HuH-7 (cell line): ENCODE results near the gene MICOS13.

Experiments used
- DNase-seq: peaks from one replicate; pipeline ENCODE4 v3.0.0; 2011; ENCODE audit warnings: low spot score

MICOS13 gene

DNA sequence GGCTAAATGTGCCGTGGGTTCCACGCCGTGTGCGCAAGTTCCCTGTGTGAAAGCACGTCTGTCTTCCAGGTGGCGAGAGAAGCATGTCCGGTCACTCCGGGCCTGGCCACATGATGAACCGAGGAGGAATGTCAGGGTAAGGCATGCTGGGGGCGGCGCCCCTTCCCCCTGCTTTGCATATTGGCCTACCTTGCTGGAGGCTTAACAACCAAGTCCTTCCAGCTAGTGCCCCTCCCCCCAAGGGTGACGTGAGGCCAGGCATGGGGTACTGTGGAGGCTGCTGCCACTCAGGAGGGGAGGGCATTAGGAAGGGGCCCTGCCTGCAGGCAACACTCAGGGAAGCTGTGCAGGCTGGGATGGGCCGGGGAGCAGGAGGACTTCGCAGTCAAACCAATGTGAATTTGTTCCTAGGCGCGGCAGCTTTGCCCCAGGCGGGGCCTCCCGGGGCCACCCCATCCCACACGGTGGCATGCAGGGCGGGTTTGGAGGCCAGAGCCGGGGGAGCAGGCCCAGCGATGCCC lies 12.5 kb downstream of the MICOS13 start:
- no peak for DNase-seq

DNA sequence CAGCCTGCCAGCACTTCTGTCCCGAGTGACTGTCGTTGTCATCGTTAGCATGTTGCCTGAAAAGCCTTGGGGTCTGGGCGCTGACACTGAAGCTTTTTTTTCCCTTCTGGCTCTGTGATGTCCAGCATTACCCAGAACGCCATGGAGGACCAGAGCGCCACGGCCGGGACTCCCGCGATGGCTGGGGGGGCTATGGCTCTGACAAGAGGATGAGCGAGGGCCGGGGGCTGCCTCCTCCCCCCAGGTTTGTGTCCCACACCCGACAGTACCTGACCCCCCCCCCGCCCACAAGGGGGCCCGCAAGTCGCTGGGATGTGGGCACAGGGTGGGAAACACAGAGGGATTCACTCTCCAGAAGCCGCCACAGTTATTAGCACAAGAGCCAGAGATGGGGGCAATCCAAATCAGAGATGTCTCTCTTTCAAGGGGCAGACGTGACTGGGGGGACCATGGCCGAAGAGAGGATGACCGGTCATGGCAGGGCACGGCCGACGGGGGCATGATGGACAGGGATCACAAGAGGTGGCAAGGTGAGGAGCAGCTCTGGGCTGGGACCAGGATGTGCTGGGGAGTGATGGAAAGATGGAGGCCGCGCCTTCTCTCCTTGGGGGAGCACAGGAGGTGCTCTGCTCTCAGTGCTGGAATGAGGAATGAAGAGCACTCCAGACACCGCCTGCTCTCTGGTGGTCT lies 13.2 kb downstream of the MICOS13 start:
- no peak for DNase-seq

DNA sequence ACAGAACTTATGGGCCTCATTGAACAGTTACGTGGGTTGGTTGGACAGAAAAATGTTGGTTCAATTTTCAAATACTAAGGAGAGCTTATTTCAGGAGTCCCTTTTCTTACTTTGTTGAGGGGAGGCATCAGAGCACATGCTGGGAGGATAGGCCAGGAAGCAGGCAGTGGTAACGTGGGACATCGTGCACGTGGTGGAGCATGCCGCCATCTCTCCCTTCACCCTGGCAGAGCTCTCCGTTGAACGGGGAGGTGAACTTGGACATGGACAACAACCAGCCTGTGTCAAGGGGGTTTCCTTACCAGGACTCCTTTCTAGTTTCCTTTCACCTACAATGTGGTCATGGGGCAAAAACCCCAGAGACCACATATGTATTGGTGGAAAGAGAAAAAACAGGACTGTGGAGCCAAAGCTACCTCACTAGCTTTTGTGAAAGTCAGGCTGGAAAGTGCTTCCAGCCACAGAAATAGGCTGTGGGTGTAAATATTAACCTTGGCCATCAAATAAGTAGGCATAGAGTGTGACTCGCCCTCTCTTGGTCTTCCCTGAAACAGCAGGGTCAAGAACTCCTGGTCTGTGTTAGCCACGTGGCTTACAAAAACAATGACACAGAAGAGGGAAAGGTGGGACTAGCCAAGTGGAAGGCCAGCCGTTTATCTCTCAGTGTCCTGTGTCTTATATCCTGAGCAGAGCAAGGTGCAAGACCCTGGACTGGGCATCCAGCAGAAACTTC lies 14.4 kb downstream of the MICOS13 start:
- DNase-seq, result peak; percentile 62

DNA sequence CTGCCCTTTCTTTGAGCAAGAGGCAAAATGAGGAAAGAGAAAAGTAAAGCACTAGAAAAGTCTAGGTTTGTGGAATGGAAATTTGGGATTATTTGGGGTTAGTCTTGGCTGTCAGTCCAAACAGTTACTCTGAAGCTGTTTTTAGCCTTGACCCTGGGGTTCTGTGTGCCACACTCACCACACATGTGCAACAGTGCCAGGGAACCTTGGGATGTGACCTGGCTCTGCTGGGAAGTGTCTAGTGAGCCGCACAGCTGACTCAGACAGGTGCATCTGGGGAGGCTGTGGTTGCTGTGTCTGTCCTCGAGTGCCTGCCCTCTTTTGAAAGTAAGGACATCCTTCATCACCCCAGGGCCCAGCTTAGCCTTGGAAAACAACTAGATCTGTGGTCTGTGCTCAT lies 15.8 kb downstream of the MICOS13 start:
- no peak for DNase-seq

DNA sequence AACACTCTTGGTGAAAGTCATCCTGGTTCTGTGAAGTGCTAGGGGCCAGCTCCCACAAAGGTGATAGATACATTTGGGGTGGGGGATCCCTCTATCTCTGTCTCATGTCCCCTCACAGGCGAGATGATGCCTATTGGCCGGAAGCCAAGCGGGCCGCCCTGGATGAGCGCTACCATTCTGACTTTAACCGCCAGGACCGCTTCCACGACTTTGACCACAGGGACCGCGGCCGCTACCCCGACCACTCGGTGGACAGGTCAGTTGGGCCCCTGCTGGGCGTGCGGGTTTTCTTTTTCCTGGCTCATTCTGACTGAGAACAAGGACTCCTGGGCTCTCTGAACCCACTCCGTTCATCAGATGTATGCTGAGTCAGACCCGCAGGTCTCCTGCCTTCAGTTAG lies 16.4 kb downstream of the MICOS13 start:
- no peak for DNase-seq

DNA sequence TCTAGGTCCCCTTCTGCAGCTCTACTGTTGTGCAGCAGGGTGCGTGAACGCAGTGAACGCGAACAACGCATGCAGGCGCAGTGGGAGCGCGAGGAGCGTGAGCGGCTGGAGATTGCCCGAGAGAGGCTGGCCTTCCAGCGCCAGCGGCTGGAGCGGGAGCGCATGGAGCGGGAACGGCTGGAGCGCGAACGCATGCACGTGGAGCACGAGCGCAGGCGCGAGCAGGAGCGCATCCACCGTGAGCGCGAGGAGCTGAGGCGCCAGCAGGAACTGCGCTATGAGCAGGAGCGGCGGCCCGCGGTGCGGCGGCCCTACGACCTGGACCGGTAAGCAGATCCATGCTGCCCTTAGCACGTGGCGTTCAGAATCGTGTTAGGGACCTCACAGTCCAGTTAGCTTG lies 18.8 kb downstream of the MICOS13 start:
- DNase-seq, result no peak

DNA sequence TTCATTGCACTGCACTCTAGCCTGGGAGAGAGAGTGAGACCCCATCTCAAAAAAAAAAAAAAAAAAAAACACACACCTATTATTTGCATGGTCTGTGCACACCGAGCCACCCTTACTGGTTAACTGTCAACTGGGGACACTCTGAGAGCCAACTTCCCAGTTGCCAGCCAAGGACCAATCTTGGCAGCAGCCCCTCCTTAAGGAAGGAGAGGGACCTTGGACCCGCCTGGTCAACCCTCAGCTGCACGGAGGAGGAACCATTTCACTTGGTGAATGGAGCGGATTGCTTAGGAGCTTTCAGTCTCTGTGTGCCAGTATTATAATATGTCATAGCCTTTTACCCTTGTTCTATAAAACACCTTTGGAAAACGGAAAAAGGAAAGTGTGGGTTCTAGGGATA lies 24.9 kb downstream of the MICOS13 start:
- DNase-seq, result no peak

DNA sequence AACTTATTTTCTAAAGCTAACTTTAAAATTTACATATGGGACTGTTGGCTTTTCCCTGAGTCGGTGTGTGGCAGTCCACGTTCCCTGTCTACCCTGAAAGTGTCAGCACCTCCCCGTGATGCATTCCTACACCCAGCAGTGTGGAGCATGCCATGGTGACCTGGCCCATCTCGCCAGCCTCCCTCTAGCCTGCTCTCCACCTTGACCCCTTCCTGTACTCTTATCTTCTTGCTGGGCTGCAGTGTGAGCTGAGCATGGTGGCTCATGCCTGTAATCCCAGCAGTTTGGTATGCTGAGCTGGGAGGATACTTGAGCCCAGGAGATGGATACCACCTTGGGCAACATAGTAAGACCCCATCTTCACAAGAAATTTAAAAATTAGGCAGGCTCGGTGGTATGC lies 25.4 kb downstream of the MICOS13 start:
- no peak for DNase-seq

DNA sequence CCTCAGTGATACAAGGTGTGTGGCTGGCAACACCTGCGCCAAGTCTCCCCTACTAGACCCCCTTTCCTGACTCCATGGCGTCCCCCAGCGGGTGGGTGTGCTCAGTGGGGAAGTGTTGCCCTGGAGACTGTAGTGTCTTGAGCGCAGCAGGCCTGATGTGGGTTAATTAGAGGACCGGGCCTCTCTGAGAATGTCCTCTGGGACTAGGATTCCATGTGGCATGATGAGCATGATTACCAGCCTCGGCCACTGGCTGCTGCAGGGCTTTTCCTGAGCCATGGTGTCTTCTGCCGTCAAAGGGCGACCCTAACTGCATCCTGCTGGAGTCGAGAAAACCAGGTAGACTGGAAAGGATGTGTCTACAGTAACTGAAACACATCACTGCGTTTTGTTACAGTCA lies 28.1 kb downstream of the MICOS13 start:
- DNase-seq, result no peak

DNA sequence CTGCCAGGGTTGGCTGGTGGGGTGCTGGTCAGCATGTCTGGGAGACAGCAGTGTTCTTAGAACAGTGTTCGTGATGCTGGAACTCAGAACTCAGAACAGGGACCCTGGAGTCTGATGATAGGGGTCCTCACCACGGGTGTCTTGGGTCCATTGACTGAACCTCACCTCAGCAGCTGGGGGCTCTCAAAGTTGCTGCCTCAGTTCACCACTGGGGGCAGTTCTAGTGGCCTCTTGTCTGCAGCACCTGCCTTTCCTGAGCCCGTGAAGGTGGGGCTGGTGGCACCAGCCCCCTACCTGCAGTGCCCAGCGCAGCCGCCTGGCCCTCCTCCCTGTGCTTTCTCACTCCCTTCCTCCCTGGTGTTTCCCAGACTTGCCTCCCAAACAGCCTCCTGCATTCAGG lies 29.0 kb downstream of the MICOS13 start:
- DNase-seq, result no peak

DNA sequence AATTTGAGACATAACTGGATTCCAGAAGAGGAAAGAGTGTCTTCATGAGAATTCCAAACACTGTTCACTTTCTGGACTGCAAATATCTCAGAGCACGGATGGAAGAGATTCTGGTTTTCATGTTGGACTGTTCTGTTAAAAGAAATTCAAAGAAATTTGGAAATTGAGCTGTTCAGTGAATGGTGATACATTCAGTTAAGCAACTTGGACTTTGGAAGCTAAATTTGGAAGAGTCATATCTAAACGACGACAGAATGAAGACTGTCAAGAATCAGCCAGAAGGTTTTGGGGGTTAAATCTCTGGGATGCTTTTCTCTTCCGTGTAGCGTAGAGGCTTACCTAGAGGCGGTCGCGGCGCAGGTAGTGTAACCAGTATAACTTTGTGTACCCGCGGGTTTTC lies 31.9 kb downstream of the MICOS13 start:
- no peak for DNase-seq

DNA sequence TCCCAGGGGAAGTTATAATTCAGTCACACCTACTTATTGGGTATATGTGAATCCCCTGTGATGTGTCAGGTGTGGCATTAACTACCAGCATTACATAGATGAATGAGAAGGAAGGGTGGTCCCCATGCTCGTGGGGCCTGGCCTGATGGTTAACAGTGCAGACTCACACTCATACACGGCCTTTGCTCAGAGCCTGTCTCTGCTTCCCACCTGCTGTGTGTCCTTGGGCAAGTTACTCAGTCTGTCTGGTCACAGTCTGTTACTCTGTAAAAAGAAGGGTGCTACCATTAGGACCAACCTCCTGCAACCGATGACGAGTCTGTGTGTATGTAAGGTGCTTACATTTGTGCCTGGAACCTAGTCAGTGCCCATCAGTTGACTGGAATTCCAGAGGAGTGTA lies 33.6 kb downstream of the MICOS13 start:
- DNase-seq, result no peak

DNA sequence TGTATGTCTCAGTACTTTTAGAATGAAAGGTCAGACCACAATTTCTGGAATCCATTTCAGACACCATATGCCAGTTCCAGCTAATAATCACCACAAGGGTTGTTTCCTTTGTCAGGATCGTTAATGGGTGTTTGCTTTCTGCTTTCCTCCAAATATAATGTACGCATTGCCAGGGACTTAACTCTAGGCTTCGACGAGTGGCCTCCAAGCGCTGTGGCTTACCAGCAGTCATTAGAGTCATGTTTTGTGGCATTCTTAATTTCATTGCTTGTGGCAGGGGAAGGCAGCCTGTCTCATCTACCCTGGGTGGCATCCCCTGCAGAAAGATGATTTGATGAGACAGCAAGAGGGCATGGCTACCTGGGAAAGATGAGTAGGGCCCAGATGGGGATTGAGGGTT lies 34.9 kb downstream of the MICOS13 start:
- no peak for DNase-seq

DNA sequence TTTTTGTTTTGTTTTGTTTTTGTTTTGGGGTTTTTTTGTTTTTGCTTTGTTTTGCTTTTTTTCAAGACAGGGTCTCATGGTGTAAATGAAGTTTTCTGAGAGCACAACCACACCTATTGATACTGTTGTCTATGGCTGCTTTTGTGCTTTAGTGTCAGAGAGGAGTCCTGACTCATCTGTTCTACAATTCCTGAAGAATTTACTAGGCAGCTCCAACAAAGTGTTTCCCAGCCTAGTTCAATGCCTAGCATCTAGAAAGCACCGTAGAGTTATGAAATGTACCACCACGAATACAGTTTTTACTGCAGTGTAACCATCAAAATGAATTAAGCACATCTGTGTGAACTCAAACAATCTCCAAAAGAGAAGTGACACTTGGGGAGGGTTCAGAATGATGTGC lies 36.3 kb downstream of the MICOS13 start:
- DNase-seq, result no peak

DNA sequence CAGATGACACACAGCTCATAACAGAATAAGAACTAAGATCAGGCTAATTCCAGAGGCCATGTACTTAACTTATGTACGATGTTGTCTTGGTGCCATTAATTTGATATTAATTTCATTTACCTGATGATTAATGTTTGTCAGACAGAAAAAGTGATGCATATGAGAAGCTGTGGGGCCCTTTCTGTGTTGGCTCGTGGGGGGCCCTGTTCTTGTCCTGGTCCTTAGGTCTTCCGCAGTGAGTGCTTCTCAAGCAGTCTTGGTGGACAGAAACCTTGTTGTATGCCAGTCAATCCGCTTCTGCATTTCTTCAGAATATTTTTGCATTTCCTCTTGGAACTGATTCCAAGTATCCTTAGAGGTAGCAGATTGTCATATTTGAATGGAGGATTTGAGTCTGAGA lies 37.3 kb downstream of the MICOS13 start:
- no peak for DNase-seq

DNA sequence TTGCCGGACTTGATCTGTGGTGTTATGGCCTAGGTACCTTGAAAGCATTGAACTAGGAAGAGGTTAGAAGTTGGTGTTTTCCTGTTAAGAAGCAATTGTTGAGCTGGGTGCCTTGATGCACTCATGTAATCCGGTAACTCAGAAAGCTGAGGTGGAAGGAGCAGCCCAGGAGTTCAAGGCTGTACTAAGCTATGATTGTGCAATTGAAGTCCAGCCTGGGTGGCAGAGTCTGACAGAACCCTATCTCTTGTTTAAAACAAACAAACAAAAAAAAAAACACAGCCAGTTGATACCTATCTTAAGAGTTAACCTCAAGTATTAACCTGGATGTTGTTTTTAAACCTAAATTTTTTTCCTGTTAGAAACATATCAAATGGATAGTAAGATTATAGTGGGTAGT lies 38.1 kb downstream of the MICOS13 start:
- no peak for DNase-seq

DNA sequence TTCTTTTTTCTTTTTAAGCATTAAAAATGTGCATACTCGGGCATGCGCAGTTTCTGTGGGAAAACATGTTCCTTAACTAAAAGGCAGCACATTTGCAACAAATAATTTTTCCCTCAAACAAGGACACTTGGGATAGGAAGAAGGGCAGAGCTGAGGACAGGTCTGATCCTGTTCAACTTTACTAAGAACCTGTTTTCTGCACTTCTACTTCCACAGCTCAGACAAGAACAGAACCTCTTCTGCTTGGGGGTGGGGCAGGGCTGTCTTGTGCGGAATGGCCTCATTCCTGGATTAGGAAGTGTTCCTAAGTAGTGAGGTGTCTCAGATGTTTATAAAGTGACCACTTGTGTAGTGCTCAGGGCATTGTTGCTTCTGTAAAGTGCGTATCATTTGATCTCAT lies 39.1 kb downstream of the MICOS13 start:
- no peak for DNase-seq

DNA sequence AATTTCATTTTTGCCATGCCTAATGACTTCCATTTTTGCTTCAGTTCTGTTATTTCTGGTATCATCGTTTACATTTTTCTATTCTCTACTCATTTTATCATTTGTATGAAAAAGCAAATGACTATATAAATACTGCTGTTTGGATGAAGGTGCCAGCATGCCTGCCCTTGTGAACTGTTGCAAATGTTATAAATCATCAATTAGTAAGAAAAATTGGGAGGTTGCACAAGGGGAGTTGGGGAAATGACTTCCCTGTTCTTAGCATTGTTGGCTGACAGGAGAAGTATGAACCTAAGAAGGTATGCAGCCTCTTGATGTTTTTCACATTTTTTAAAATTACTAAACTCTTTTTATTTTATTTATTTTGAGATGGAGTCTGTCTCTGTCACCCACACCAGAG lies 42.3 kb downstream of the MICOS13 start:
- no peak for DNase-seq

DNA sequence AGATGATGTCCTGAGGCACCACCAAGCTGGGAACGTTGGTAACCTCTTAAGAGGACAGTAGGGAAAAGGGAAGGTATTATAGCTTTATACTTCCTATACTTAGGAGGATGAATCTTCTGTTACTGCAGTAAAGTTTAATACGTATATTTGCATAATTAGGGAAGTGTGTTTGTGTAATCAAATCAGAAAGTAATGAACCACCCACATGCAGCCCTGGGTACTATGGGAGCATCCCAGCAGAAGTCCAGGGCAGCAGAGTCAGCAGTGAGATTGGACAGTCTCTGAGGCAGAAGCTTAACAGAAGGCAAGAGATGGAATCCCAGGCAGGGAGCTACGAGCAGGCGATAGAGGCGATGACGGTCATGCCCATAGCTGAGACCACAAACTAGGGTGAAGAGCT lies 44.9 kb downstream of the MICOS13 start:
- no peak for DNase-seq

DNA sequence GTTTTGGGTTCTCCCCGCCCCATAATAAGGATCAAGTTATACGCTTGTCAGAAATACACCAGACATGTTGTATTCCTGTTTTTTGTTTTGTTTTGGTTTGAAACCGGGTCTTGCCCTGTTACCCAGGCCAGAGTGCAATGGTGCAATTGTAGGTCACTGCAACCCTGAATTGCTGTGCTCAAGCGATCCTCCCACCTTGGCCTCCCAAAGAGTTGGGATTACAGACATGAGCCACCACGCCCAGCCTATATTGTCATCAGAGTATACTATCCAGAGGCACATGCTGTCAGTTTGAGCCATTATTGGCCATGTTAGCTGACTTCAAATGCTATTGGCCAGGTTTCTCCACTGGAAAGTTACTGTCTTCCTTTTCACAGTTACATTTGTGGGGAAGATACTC lies 47.7 kb downstream of the MICOS13 start:
- DNase-seq, result no peak

DNA sequence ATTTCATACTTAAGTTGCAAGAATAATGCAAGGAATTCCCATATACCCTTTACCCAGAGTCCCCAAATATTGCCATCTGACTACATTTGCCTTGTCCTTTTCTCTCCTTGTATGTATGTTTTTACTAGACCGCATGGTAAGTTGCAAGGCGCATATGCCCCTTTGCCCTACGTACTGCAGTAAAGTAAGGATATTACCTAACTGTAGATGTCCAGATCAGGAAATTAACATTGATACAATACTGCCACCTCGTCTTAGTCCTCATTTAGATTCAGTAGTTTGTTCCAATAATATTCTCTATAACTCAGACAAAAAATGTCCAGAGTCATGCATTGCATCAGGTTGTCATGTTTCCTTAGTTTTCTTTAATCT lies 48.1 kb downstream of the MICOS13 start:
- no peak for DNase-seq

DNA sequence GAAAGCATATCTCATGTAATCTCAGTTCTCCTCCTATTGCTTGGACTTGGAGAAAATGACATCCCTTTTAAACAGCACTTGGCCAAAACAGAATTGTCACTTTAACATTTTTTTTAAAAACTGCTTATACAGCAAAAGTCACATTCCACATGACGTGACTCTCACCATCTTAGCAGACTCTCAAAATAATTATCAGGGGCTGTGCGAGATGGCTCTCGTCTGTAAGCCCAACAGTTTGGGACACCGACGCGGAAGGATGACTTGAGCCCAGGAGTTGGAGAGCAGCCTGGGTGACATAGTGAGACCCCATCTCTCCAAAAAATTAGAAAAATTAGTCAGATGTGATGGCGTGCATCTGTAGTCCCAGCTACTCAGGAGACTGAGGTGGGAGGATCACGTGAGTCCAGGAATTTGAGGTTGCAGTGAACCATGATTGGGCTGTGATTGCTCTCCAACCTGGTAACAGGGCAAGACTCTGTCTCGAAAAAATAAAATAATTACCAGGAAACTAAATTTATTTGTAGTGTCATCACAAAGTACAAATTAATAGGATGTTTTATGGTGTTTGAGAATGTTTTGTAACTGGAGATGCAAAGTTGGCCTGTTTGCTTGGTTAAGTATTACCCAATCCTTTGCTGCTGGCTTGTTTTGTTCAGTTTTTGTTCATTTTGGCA lies 48.6 kb downstream of the MICOS13 start:
- DNase-seq, result no peak

DNA sequence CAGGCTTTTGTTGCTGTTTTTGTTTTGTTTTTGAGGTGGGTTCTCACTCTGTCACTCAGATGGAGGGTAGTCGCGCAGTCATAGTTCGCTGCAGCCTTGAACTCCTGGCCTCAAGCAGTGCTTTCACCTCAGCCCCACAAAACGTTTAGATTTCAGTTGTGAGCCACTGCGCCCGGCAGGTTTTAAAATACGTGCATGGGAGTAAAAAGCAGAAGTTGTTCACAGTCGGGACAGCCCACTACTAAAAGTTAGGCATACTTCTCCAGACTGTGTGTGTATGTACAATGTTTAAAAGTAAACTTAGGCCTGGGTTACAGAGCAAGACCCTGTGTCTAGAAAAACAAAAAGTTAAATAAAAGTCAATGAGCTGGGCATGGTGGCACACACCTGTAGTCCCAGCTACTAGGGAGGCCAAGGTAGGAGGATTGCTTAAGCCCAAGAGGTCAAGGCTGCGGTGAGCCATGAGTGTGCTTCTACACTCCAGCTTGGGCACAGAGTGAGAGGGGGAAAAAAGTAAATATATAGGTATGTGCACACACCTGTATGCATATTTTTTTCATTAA lies 51.3 kb downstream of the MICOS13 start:
- DNase-seq, result no peak
